ENCODE results near the gene FATE1. TPM values are rescaled to one million over a fixed set of nuclear protein-coding genes. Genes with fewer than 3 reads are reported as not detected.

FATE1 gene
- total and polyA plus RNA-seq, 12 donors, result 0.25 to 2.2 (median 0.58) TPM; not detected in 5

- WGBS, 2 donors, result 88 to 93% methylated on average over 7 of the region's 7 CpGs
- no peak for TF ChIP-seq CTCF (IDR thresholded peaks at IDR 0.05)
- Histone ChIP-seq H3K27me3 (peaks cover 0 to 16% (median 0%) of the 10 kb centered on the region in 7 donors), H3K4me3 (no peak overlapping the region), H3K4me1 (no peaks in the 10 kb centered on the region), H3K36me3 (no peaks in the 10 kb centered on the region), H3K27ac (no peak overlapping the region), H3K9me3 (no peaks in the 10 kb centered on the region)
- intact Hi-C loops (cut with DNase I), result no loop called here
- ATAC-seq (no peak), DNase-seq (no peak)
Observed at GRCh38 chrX:151738751-151739150, 22.9 kb downstream of the FATE1 start.

- no peak overlapping the region for H3K4me3 ChIP-seq
- WGBS, 2 donors, result 83 to 86% methylated on average over 4 of the region's 4 CpGs
- H3K36me3 ChIP-seq, result no peaks in the 10 kb centered on the region
- intact Hi-C loops (cut with DNase I), result no loop called here
- DNase-seq, result no peak
- H3K27ac ChIP-seq, result no peak overlapping the region
- H3K4me1 ChIP-seq, result no peaks in the 10 kb centered on the region
- peaks cover 0 to 4% (median 0%) of the 10 kb centered on the region in 7 donors for H3K27me3 ChIP-seq
- no peak for ATAC-seq
- no peaks in the 10 kb centered on the region for H3K9me3 ChIP-seq
- no peak for TF ChIP-seq CTCF (IDR thresholded peaks at IDR 0.05)
Observed at GRCh38 chrX:151741606-151742005, 25.8 kb downstream of the FATE1 start.

- WGBS, 2 donors, result 94% methylated on average over 5 of the region's 5 CpGs
- H3K9me3 ChIP-seq, result no peaks in the 10 kb centered on the region
- H3K36me3 ChIP-seq, result no peaks in the 10 kb centered on the region
- DNase-seq, result no peak
- H3K27me3 ChIP-seq, result peaks cover 0 to 4% (median 0%) of the 10 kb centered on the region in 7 donors
- no peaks in the 10 kb centered on the region for H3K4me1 ChIP-seq
- no peak for TF ChIP-seq CTCF (IDR thresholded peaks at IDR 0.05)
- ATAC-seq, result no peak
- intact Hi-C loops (cut with DNase I), result no loop called here
- H3K27ac ChIP-seq, result no peak overlapping the region
- no peak overlapping the region for H3K4me3 ChIP-seq
Observed at GRCh38 chrX:151742311-151742710, 26.5 kb downstream of the FATE1 start.

- 95 to 97% methylated on average over 21 of the region's 21 CpGs for WGBS, 2 donors
- Histone ChIP-seq H3K27ac (no peak overlapping the region), H3K27me3 (peaks cover 0 to 14% (median 0%) of the 10 kb centered on the region in 7 donors), H3K36me3 (no peaks in the 10 kb centered on the region), H3K9me3 (no peaks in the 10 kb centered on the region), H3K4me3 (no peak overlapping the region), H3K4me1 (no peaks in the 10 kb centered on the region)
- no peak for TF ChIP-seq CTCF (IDR thresholded peaks at IDR 0.05)
- intact Hi-C loops (cut with DNase I), result no loop called here
- DNase-seq, result no peak
- ATAC-seq, result no peak
Observed at GRCh38 chrX:151743651-151744470, 28.0 kb downstream of the FATE1 start.
